Adipocyte (in vitro differentiated cells): ENCODE data around the gene SBF1.

Experiments used
- DNase-seq: peaks from one replicate; pipeline ENCODE4 v3.0.0-alpha.2; 2015; ENCODE audit warnings: low read depth
- H3K27me3 ChIP-seq: replicated peaks from 2 replicates; pipeline ENCODE4 v1.7.0; 2013; ENCODE audit warnings: mild to moderate bottlenecking, low read length, moderate library complexity; ENCODE audit not compliant: control insufficient read depth, insufficient read depth
- H3K36me3 ChIP-seq: 2 replicates; pipeline ENCODE4 v1.7.0; 2013; ENCODE audit warnings: low read length, mild to moderate bottlenecking, moderate library complexity; ENCODE audit not compliant: control insufficient read depth, insufficient read depth, severe bottlenecking
- H3K4me1 ChIP-seq: 2 replicates; pipeline ENCODE4 v1.7.0; 2013; ENCODE audit warnings: mild to moderate bottlenecking, low read length, moderate library complexity; ENCODE audit not compliant: control insufficient read depth, insufficient read depth
- H3K4me3 ChIP-seq: 2 replicates; pipeline ENCODE4 v1.7.0; 2013; ENCODE audit warnings: mild to moderate bottlenecking, low read length, moderate library complexity
- H3K9ac ChIP-seq: 2 replicates; pipeline ENCODE4 v1.7.0; 2013; ENCODE audit warnings: mild to moderate bottlenecking, low read length, moderate library complexity
- H3K9me3 ChIP-seq: 2 replicates; pipeline ENCODE4 v1.7.0; 2013; ENCODE audit warnings: mild to moderate bottlenecking, low read length, moderate library complexity; ENCODE audit not compliant: control insufficient read depth

SBF1 gene

DNA sequence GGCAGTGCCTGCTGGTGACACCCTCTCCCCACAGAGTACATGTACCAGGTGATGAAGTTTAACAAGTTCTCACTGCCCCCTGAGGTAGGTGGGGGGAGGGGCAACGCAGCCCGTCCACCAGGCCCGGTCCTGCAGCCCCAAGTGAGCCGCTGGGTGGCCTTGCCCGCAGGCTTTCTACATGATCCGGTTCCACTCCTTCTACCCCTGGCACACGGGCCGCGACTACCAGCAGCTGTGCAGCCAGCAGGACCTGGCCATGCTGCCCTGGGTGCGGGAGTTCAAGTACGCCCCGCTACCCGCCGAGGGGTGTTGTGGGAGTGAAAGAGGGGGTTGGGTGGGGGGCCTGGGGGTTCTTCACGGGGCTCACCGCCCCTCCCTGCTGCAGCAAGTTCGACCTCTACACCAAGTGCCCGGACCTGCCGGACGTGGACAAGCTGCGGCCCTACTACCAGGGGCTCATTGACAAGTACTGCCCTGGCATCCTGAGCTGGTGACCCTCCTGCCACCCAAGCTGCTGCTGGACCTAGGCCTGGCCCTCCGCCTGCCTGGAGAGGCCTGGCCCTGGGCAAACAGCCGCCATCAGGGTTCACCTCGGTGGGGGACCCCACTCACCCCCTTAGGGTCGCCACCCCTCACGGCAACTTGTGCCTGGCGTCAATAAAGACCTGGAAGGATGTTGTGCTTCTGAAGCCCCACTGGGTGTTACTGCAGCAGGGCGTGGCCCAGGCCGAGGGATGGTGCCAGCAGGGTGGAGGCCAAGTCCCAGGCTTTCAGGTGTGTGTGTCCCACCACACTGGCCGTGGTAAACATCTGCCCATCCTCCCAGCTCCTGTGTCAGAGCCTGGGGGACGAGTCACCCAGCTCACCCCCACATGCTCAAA, 14.8 kb upstream of the SBF1 start:
- no peaks in the 10 kb centered on the region for H3K36me3 ChIP-seq
- no peaks in the 10 kb centered on the region for H3K9me3 ChIP-seq
- H3K27me3 ChIP-seq = no peaks in the 10 kb centered on the region
- H3K4me3 ChIP-seq = no peak overlapping the region
- DNase-seq = no peak
- no peaks in the 10 kb centered on the region for H3K4me1 ChIP-seq
- no peak overlapping the region for H3K9ac ChIP-seq

DNA sequence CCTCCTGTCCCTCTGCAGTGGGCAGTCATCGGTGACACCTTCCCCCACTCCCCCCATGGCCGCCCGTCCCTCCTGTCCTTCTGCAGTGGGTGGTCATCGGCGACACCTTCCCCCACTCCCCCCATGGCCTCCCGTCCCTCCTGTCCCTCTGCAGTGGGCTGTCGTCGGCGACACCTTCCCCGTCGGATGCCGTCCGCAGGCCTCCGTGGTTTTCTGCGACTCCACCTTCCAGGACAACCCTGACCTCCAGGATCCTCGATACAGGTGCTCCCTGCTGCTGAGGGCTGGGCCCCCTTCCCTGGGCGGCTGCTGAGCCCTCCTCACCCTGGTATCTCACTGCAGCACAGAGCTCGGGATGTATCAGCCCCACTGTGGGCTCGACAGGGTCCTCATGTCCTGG, 14.1 kb upstream of the SBF1 start:
- H3K36me3 ChIP-seq = no peaks in the 10 kb centered on the region
- no peak for DNase-seq
- no peaks in the 10 kb centered on the region for H3K27me3 ChIP-seq
- no peaks in the 10 kb centered on the region for H3K9me3 ChIP-seq
- H3K4me1 ChIP-seq = no peaks in the 10 kb centered on the region
- no peak overlapping the region for H3K9ac ChIP-seq
- H3K4me3 ChIP-seq = no peak overlapping the region

DNA sequence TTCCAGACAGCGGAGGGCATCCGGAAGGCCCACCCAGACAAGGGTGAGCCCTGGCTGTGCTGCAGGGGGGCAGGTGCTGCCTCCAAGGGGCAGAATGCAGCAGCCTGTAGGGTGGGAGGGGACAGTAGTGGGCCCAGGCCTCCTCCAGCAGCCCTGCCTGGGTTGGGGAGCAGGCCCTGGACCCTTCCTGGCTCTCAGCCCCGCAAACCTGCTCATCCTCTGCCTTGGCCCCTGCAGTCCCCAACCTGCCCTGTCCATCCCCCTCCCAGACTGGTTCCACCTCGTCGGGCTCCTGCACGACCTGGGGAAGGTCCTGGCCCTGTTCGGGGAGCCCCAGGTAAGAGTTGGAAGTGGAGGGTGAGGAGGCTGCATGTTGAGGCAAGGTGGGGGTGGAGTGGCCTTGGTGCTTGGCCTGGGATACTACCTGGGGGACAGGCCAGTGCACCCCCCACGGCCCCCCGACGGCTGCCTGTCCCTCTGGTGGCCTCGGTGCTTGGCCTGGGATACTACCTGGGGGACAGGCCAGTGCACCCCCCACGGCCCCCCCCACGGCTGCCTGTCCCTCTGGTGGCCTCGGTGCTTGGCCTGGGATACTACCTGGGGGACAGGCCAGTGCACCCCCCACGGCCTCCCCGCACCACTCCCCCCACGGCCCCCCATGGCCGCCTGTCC, 13.3 kb upstream of the SBF1 start:
- DNase-seq = no peak
- H3K9ac ChIP-seq = no peak overlapping the region
- no peaks in the 10 kb centered on the region for H3K36me3 ChIP-seq
- no peaks in the 10 kb centered on the region for H3K27me3 ChIP-seq
- no peak overlapping the region for H3K4me3 ChIP-seq
- no peaks in the 10 kb centered on the region for H3K9me3 ChIP-seq
- no peaks in the 10 kb centered on the region for H3K4me1 ChIP-seq

DNA sequence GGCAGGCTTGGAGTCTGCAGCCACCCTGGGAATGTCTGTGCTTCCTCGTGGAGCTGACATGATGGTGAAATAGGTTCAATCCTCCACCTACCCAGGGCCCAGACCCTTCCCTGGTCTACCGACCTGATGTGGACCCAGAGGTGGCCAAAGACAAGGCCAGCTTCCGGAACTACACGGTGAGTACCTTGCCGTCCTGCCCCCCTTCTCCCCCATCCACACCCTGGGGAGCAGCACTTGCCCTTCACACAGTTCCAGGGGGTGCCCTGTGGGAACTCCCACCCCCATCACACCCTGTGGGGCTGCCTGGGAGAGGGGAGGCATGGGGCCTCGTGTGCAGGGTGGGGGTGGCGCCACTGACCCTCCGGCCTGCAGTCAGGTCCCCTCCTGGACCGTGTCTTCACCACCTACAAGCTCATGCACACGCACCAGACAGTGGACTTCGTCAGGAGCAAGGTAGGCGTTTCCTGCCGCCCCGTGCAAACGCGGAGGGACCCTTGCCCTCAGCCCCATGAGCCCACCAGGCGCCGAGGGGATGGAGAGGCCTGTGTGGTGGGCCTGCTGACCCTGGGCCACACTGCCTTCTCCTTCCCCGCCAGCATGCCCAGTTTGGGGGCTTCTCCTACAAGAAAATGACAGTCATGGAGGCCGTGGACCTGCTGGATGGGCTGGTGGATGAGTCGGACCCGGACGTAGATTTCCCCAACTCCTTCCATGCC, 12.6 kb upstream of the SBF1 start:
- Histone ChIP-seq H3K36me3 (no peaks in the 10 kb centered on the region), H3K9ac (no peak overlapping the region), H3K27me3 (no peaks in the 10 kb centered on the region), H3K4me3 (no peak overlapping the region), H3K9me3 (no peaks in the 10 kb centered on the region), H3K4me1 (no peaks in the 10 kb centered on the region)
- DNase-seq = no peak

DNA sequence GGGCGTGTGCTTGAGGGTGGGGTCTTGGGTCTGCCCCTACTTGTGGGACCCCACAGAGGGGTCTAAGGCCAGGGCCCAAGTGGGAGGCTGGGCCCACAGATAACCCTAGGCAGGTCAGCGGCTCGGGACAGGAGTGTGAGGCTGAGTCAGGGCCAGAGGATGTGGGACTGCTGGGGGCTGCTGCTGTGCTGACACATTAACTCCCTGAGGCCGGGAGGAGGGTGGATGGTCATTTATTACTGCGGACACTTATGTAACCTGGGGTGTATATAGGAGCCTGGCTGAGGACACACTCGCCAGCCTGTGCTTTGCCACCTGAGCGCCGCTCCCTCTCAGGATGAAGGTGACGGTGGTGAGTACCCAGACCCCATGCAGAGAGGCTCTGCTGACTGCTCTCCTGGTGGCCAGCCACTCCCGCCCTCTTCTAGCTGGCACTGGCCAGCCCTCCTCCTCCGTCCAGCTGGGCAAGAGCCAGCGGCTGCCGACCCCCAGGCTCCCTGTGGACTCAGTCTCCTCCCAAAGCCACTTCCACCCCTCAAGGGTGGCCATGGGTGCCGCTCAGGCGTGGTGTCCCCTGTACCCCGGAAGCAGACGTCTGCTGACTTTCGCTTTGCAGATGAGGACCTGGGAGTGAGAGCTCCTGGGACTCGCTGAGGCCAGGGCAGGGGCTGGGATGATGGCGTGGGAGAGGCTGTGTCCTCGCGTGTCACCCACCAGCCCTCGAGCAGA, 11.9 kb upstream of the SBF1 start, which contains the start of gene MIOX:
Gene MIOX (plus strand): TSS at position 299 of the 729 bp plus-strand sequence. CDS start 39 bp downstream, at position 338.
- Histone ChIP-seq H3K27me3 (no peaks in the 10 kb centered on the region), H3K4me1 (no peaks in the 10 kb centered on the region)

DNA sequence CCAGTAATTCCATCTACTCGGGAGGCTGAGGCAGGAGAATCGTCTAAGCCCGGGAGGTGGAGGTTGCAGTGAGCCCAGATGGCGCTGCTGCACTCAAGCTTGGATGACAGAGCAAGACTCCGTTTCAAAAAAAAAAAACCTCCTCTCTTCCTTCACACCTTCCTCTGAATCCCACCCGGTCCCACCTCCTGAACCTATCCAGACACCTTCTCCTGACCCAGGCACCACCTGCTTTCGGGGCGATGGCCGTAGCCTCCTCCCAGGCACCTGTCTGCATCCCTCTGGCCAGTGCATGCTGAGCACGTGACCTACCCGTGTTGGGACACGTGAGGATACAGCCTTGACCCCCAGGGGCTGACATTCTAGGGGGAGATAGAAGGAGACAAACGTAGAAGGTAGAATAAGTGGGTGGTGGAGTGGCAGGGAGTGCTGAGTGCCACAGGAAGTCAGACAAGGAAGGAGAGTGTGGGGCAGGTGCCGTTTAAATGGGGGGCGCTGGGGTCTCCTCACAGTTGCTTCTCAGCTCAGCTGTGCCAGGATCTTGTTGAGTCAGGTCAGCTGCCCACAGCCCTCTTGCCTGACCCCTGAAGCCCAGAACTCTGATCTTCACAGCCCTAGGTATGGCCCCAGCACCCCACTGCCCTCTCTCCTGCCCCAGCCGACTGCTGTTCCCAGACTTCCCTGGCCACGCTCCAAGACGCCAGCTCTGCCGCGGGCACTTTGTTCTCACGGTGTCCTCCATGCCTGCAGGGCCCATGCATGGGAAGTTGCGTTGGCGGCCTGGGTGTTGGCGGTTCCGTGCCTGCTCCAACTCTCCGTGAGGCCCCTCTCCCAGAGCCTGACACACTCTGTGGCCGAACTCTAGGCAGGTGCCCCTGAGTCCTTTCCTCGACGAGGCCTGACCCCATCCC, 10.6 kb upstream of the SBF1 start:
- Histone ChIP-seq H3K27me3 (peaks cover under 1% of the 10 kb centered on the region), H3K36me3 (no peaks in the 10 kb centered on the region), H3K9ac (no peak overlapping the region), H3K4me3 (no peak overlapping the region), H3K9me3 (no peaks in the 10 kb centered on the region), H3K4me1 (no peaks in the 10 kb centered on the region)
- DNase-seq = no peak

More for the DNA sequence above, 11.9 kb upstream of the SBF1 start, which contains the start of gene MIOX:
- Histone ChIP-seq H3K9ac (no peak within 1 kb of the TSS), H3K36me3 (no peaks in the 10 kb centered on the region), H3K9me3 (no peaks in the 10 kb centered on the region), H3K4me3 (no peak within 1 kb of the TSS)
- DNase-seq = no peak

DNA sequence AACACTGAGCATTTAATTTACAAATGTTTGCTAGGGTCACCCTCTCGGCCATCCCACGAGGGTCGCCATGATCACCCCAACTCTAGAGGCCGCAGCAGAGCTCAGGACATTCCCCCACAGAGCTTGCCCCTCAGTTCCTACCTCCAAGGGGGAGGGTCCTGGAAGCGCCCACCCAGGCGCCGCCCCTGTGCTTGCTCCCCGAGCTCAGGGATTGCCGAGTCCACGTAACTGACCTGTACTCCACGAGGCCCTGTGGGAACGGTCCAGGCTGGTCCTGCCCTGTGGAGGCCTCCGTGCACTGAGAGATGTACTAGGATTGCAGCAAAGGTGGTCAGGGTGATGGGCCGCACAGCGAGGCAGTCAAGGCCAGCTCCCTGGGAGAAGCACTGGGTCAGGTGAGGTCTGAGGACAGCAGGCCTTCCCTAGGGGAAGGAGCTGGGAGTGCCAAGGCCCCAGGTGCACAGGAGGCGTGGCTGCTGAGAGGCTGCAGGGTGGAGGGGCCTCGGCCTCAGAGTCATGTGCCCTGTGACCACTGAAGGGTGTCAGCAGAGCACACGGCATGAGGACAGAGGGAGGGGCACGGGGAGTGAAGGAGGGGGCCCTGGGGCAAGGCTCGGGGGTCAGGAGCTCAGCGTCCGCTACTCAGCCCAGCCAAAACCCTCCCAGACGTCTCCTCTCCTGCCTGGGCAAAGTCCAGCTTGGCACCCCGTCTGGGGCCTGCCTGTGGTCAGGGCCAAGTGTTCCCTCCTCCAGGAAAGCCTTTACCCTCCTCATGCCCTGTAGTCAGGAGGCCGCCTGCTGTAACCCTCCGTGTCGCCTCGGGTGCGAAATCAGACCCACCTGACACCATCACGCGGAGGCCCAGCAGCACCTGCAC, 9.4 kb upstream of the SBF1 start:
- no peak overlapping the region for H3K4me3 ChIP-seq

DNA sequence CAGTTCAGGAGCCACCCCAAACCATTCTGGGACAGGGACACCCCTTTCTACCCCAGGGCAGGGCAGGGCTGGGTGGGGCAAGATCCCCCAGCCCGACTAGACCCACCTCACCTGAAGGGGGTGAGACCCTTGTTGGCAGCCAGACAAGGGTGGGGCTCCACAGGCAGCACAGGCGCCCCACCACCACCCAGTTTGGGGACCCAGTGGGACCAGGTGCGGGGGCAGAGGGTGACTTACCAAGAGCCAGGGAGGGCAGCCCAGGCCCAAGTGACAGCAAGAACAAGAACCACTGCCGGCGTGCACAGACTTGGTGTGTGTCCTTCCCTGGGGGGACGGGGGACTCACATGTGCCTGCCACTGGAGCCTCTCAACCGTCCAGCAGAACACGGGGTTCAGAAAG, 8.7 kb upstream of the SBF1 start:
- H3K4me1 ChIP-seq = no peaks in the 10 kb centered on the region
- no peaks in the 10 kb centered on the region for H3K36me3 ChIP-seq
- no peak overlapping the region for H3K4me3 ChIP-seq
- DNase-seq = no peak
- no peak overlapping the region for H3K9ac ChIP-seq
- H3K27me3 ChIP-seq = peaks cover 10% of the 10 kb centered on the region
- no peaks in the 10 kb centered on the region for H3K9me3 ChIP-seq

More for the DNA sequence above, 9.4 kb upstream of the SBF1 start:
- no peaks in the 10 kb centered on the region for H3K4me1 ChIP-seq
- no peak for DNase-seq
- H3K27me3 ChIP-seq = peaks cover 10% of the 10 kb centered on the region
- no peak overlapping the region for H3K9ac ChIP-seq
- no peaks in the 10 kb centered on the region for H3K36me3 ChIP-seq
- H3K9me3 ChIP-seq = no peaks in the 10 kb centered on the region

DNA sequence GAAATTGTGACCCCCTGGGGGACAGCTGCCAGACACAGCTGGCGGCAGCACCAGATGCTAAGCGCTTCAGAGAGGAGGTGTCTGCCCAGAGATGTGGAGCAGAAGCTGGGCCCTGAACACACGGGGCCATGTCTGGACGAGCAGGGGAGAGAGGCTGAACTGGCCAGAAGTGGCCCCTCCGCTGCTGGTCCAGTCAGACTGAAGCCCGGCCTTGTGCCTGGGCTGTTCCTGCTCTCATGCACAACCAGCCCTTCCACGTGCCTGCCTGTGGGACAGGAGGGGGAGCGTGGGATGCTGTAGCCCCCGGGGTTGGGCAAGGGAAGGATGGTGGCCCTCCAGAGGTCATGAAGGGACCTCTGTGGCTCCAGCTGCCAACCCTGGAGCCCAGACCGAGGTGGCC, 8.3 kb upstream of the SBF1 start:
- Histone ChIP-seq H3K36me3 (no peaks in the 10 kb centered on the region), H3K9me3 (no peaks in the 10 kb centered on the region), H3K4me1 (no peaks in the 10 kb centered on the region), H3K9ac (no peak overlapping the region), H3K4me3 (no peak overlapping the region), H3K27me3 (peaks cover 10% of the 10 kb centered on the region)
- no peak for DNase-seq
